GM23248 (cell line): ENCODE measurements around the gene C22orf39.

Experiments used
- EZH2 ChIP-seq: fragments of 200-600 bp; sonication (generic); IDR thresholded peaks from 2 replicates; pipeline ENCODE4 v1.6.1; 2018; ENCODE audit warnings: antibody characterized with exemption, mild to moderate bottlenecking; ENCODE audit not compliant: insufficient read depth, poor library complexity, severe bottlenecking
- EZH2phosphoT487 ChIP-seq: fragments of 200-600 bp; sonication (generic); IDR thresholded peaks from 2 replicates; pipeline ENCODE4 v1.6.1; 2018; ENCODE audit warnings: antibody characterized with exemption, moderate library complexity, mild to moderate bottlenecking, low read depth; ENCODE audit not compliant: insufficient read depth

DNA sequence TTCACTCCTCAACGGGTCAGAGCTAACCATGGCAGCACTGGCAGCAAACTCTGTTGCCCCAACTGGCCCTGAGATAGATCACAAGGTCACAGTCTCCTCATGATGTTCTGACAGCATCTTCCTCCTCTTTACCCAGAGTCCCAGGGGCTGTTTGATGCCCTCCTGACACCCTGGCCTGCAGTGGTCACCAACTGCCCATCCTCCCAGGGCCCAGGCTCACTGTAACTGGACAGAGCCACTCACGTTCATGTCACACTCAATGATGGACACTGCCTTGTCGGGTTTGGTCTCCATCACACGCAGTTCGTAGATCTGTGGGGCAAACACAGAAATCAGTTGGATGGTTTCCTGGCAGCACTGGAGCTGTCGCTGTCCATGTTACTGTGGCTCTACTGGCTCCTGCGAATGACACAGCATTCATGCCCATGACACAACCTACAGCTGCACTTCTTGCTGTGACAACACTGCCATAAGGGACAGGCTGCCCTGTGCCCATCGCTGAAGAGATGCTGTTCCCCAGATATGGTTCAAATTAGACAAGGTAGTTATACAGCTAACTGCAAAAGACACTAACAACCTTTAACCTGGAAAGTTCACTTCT, 10.4 kb upstream of the C22orf39 start:
- TF ChIP-seq EZH2phosphoT487 (no peak), EZH2 (no peak)
